ENCODE results near the gene SLAMF7. TPM values are rescaled to one million over a fixed set of nuclear protein-coding genes. Genes with fewer than 3 reads are reported as not detected.

The SLAMF7 gene
- total RNA-seq, 1 donor from 2014 or later, result not detected

- H3K4me3 Mint-ChIP-seq (ENCODE audit: low read depth), result no peak overlapping the region
- H3K36me3 Mint-ChIP-seq (ENCODE audit: insufficient read depth), result no peaks in the 10 kb centered on the region
- H3K9me3 Mint-ChIP-seq (ENCODE audit: low read depth), result peaks cover 22% of the 10 kb centered on the region
- TF ChIP-seq, protein P1, sequence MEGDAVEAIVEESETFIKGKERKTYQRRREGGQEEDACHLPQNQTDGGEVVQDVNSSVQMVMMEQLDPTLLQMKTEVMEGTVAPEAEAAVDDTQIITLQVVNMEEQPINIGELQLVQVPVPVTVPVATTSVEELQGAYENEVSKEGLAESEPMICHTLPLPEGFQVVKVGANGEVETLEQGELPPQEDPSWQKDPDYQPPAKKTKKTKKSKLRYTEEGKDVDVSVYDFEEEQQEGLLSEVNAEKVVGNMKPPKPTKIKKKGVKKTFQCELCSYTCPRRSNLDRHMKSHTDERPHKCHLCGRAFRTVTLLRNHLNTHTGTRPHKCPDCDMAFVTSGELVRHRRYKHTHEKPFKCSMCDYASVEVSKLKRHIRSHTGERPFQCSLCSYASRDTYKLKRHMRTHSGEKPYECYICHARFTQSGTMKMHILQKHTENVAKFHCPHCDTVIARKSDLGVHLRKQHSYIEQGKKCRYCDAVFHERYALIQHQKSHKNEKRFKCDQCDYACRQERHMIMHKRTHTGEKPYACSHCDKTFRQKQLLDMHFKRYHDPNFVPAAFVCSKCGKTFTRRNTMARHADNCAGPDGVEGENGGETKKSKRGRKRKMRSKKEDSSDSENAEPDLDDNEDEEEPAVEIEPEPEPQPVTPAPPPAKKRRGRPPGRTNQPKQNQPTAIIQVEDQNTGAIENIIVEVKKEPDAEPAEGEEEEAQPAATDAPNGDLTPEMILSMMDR (IDR thresholded peaks at IDR 0.05; ENCODE audit: unreplicated experiment), result no peak
- no peaks in the 10 kb centered on the region for H3K4me1 Mint-ChIP-seq (ENCODE audit: low read depth)
- no peak overlapping the region for H3K27ac Mint-ChIP-seq
- H3K27me3 Mint-ChIP-seq, result no peaks in the 10 kb centered on the region
- no peak for DNase-seq (ENCODE audit: low spot score, unreplicated experiment)
Measured at GRCh38 chr1:160738271-160738670, 776 bp upstream of the SLAMF7 start.

DNA sequence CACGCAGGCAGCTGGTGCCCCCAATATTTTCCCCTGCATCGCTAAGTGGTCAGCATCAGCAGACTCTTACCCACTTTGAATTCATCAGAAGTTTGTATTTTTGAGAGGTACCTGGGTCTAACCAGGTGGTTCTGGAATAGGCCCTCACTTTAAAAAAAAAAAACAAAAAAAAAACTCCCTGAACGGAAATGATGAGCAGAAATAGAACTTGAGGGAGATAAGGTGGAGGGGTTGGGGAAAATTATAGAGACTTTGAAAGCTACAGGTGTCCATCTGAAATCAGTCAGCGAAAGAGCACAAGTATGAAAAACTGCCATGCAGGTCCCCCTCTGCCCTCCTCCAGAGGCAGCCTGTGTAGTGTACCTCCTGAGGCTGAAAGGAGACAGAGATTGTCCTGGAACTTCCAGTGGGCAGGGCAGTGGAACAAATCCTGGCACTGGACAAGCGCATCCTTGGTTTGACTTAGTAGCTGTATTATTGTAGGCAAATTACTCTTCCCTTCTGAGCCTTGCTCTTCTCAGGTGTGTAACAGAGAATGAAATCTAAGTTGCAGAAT is 1.2 kb downstream of the SLAMF7 start:
- TF ChIP-seq, protein P1 (IDR thresholded peaks at IDR 0.05; ENCODE audit: unreplicated experiment), result no peak
- Mint-ChIP-seq H3K4me3 (ENCODE audit: low read depth) (no peak overlapping the region), H3K36me3 (ENCODE audit: insufficient read depth) (no peaks in the 10 kb centered on the region), H3K9me3 (ENCODE audit: low read depth) (peaks cover 10% of the 10 kb centered on the region), H3K4me1 (ENCODE audit: low read depth) (no peaks in the 10 kb centered on the region), H3K27ac (no peak overlapping the region), H3K27me3 (no peaks in the 10 kb centered on the region)
- no peak for DNase-seq (ENCODE audit: low spot score, unreplicated experiment)

DNA sequence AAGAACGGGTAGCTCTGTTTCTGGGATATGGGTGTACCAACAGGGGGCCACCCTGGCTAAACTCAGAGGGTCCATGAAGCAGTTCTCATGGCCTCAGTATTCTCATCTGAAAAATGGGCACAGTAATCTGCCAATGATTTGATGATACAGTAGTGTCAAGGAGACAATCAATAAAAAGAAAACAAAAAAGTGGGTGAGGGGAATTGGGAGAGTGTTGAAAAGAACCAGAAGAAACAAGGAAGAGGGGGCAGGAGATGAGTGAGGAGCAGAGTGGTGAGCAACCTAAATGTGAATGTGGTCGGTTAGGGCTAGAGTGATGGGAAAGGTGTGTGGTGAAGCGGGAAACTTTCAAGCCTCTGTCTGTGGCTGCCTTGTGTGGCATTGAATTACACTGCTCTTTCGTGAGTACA is 2.0 kb downstream of the SLAMF7 start:
- H3K36me3 Mint-ChIP-seq (ENCODE audit: insufficient read depth), result no peaks in the 10 kb centered on the region
- H3K4me3 Mint-ChIP-seq (ENCODE audit: low read depth), result no peak overlapping the region
- no peak for DNase-seq (ENCODE audit: low spot score, unreplicated experiment)
- H3K27me3 Mint-ChIP-seq, result no peaks in the 10 kb centered on the region
- no peaks in the 10 kb centered on the region for H3K4me1 Mint-ChIP-seq (ENCODE audit: low read depth)
- H3K27ac Mint-ChIP-seq, result peak overlapping the region; percentile 59
- TF ChIP-seq, protein P1 (IDR thresholded peaks at IDR 0.05; ENCODE audit: unreplicated experiment), result no peak
- peaks cover 5% of the 10 kb centered on the region for H3K9me3 Mint-ChIP-seq (ENCODE audit: low read depth)

DNA sequence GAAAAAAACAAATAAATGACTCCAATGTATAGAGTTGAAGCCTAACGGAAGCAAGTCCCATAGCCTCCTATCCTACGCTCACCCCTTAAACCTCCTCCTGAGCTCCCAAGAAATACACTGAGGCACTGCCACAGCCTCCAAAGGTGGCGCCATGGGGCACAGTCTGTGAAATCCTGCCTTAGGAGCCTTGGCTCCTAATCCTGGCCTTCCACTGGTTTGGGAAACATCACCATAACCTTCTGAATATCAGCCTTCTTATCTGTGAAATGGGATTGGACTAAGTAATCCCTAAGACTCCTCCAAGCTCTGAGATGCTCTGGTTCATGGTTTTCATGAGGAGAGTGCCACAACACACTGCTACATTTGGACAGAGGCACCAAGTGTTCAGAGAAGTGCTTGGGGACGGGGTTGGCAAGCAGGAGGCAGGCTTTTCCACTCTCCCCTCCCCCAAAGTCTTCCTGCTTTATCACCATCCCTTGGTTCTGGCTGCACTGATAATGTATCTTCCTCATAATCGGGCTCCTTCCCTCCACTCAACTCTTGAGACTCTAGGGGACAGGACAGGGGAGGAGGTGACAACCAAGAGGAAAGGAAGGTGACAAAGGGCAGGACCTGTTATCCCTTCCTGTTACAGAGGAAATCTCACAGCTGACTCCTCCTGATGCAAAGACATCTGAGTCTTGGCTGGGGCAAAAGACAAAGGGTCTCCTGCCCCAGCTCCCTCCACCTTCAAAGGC is 2.7 kb downstream of the SLAMF7 start:
- no peaks in the 10 kb centered on the region for H3K27me3 Mint-ChIP-seq
- no peak for DNase-seq (ENCODE audit: low spot score, unreplicated experiment)
- no peak overlapping the region for H3K4me3 Mint-ChIP-seq (ENCODE audit: low read depth)
- H3K27ac Mint-ChIP-seq, result no peak overlapping the region
- H3K4me1 Mint-ChIP-seq (ENCODE audit: low read depth), result no peaks in the 10 kb centered on the region
- TF ChIP-seq, protein P1 (IDR thresholded peaks at IDR 0.05; ENCODE audit: unreplicated experiment), result no peak
- no peaks in the 10 kb centered on the region for H3K36me3 Mint-ChIP-seq (ENCODE audit: insufficient read depth)
- H3K9me3 Mint-ChIP-seq (ENCODE audit: low read depth), result peaks cover 4% of the 10 kb centered on the region

GRCh38 chr1:160742428-160743127 is 3.5 kb downstream of the SLAMF7 start:
- DNase-seq (ENCODE audit: low spot score, unreplicated experiment), result no peak
- Mint-ChIP-seq H3K27ac (no peak overlapping the region), H3K27me3 (no peaks in the 10 kb centered on the region), H3K4me3 (ENCODE audit: low read depth) (no peak overlapping the region), H3K4me1 (ENCODE audit: low read depth) (no peaks in the 10 kb centered on the region), H3K36me3 (ENCODE audit: insufficient read depth) (no peaks in the 10 kb centered on the region), H3K9me3 (ENCODE audit: low read depth) (no peaks in the 10 kb centered on the region)
- TF ChIP-seq, protein P1 (IDR thresholded peaks at IDR 0.05; ENCODE audit: unreplicated experiment), result no peak
